AML-193 (cell line): ENCODE results near the gene P3H3.
A peak's percentile ranks its signal among the peaks of the same experiment; 100 is the strongest.

Source experiments
- DNase-seq, 2 experiments: peaks; one replicate each; lab custom pipeline; 2025; lab: John Stamatoyannopoulos, UW

Gene P3H3

GRCh38 chr12:6827982-6828780, at the start of gene P3H3:
Gene P3H3 (plus strand): TSS chr12:6828407. CDS start chr12:6828441, 34 bp downstream.
- no peak for DNase-seq

GRCh38 chr12:6778574-6779550, 49.3 kb upstream of the P3H3 start:
- peak; percentile 82 to 83 for DNase-seq

- DNase-seq: no peak
Observed at GRCh38 chr12:6779708-6780432, 48.3 kb upstream of the P3H3 start.

- no peak for DNase-seq
Observed at GRCh38 chr12:6780573-6780972, 47.6 kb upstream of the P3H3 start.

GRCh38 chr12:6782119-6782518, 46.1 kb upstream of the P3H3 start:
- DNase-seq: no peak

- no peak for DNase-seq
Observed at GRCh38 chr12:6782850-6783566, 45.2 kb upstream of the P3H3 start.

- DNase-seq: no peak
Observed at GRCh38 chr12:6783828-6784227, 44.4 kb upstream of the P3H3 start.

GRCh38 chr12:6784296-6784695, 43.9 kb upstream of the P3H3 start:
- no peak for DNase-seq

- DNase-seq: no peak
Observed at GRCh38 chr12:6784761-6785160, 43.4 kb upstream of the P3H3 start.

- DNase-seq: no peak
Observed at GRCh38 chr12:6786416-6787094, 41.7 kb upstream of the P3H3 start.

- DNase-seq: no peak
Observed at GRCh38 chr12:6787309-6787708, 40.9 kb upstream of the P3H3 start.

- DNase-seq: peak in 1 of 2 experiments; percentile 46
Observed at GRCh38 chr12:6788972-6789924, 39.0 kb upstream of the P3H3 start, which contains the start of gene CD4. Gene CD4 (plus strand): TSS chr12:6789528. CDS start chr12:6800139, 10,611 bp downstream.

GRCh38 chr12:6790496-6791150, 37.6 kb upstream of the P3H3 start:
- DNase-seq: no peak

GRCh38 chr12:6791931-6792520, 36.2 kb upstream of the P3H3 start:
- DNase-seq: no peak

GRCh38 chr12:6792522-6793201, 35.5 kb upstream of the P3H3 start:
- DNase-seq: peak; percentile 73 to 81

GRCh38 chr12:6795088-6795487, 33.1 kb upstream of the P3H3 start:
- no peak for DNase-seq

GRCh38 chr12:6796576-6796975, 31.6 kb upstream of the P3H3 start:
- no peak for DNase-seq

GRCh38 chr12:6799147-6799546, 29.1 kb upstream of the P3H3 start:
- no peak for DNase-seq
